A673 (cell line): Measurements from ENCODE around the gene TMEM229A.

Experiments used
- CTCF ChIP-seq: fragments of 300-800, 200-600 bp; sonication (generic); conservative IDR thresholded peaks from 2 replicates; pipeline ENCODE4 v1.5.1; 2017; ENCODE audit warnings: low read depth, mild to moderate bottlenecking, antibody characterized with exemption, low read length, moderate library complexity, mixed read lengths
- EZH2 ChIP-seq: fragments of 200-600 bp; sonication (generic); IDR thresholded peaks from 2 replicates; pipeline ENCODE4 v1.6.1; 2017; ENCODE audit warnings: borderline replicate concordance, low read depth, mild to moderate bottlenecking, mixed read lengths, antibody characterized with exemption, low read length; ENCODE audit not compliant: poor library complexity, severe bottlenecking

- TF ChIP-seq CTCF, result no peak
- no peak for TF ChIP-seq EZH2
Observed at GRCh38 chr7:124020060-124020459, 12.8 kb downstream of the TMEM229A start.
